Upper lobe of left lung (tissue), 4 donors: ENCODE results near the gene PRKN.

Experiments
- EP300 ChIP-seq, 4 donors: sonication (generic); formaldehyde crosslinking; IDR thresholded peaks; one replicate each; pipeline ENCODE4 v1.5.1; 2017; ENCODE audit warnings: antibody characterized with exemption in 4 of 4, control low read depth in 2 of 4
- POLR2A ChIP-seq, 4 donors: fragments of 450-650 bp; IDR thresholded peaks; one replicate each; pipeline ENCODE4 v1.5.1; 2016 to 2017; ENCODE audit warnings: antibody characterized with exemption in 4 of 4, mild to moderate bottlenecking in 2 of 4
- POLR2AphosphoS5 ChIP-seq, 2 donors: sonication (generic); formaldehyde crosslinking; IDR thresholded peaks; one replicate each; pipeline ENCODE4 v1.5.1; 2017; ENCODE audit warnings: antibody characterized with exemption in 2 of 2
- TF ChIP-seq, protein P1 (sequence below), 6 experiments: fragments of 450-650 bp in 4 of 6; fragments of 200-600 bp in 2 of 6; sonication (generic) in 2 of 6; IDR thresholded peaks; one replicate each; pipeline ENCODE4 v1.5.1; 2016 to 2019; ENCODE audit warnings: antibody characterized with exemption in 6 of 6

DNA sequence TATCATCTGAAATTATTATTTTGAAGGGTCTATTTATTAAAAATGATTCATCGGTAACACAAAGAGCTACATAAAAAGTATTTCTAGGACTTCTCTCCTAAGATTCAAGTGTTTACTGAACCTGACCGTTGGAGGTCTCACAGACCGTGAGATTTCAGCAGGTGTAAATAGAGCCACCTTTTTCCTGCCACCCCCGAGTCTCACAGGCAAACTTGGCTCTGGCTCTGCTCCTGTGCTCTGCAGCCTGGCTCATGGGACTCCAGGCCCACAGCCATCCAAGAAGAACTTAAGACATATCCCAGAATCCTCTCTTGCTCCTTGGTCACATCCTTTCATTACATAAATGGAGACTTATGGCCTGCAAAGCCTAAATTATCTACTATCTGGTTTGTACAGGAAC, 1385.9 kb downstream of the PRKN start:
- TF ChIP-seq, protein P1, sequence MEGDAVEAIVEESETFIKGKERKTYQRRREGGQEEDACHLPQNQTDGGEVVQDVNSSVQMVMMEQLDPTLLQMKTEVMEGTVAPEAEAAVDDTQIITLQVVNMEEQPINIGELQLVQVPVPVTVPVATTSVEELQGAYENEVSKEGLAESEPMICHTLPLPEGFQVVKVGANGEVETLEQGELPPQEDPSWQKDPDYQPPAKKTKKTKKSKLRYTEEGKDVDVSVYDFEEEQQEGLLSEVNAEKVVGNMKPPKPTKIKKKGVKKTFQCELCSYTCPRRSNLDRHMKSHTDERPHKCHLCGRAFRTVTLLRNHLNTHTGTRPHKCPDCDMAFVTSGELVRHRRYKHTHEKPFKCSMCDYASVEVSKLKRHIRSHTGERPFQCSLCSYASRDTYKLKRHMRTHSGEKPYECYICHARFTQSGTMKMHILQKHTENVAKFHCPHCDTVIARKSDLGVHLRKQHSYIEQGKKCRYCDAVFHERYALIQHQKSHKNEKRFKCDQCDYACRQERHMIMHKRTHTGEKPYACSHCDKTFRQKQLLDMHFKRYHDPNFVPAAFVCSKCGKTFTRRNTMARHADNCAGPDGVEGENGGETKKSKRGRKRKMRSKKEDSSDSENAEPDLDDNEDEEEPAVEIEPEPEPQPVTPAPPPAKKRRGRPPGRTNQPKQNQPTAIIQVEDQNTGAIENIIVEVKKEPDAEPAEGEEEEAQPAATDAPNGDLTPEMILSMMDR (IDR thresholded peaks at IDR 0.05): no peak
- TF ChIP-seq EP300 (IDR thresholded peaks at IDR 0.05): no peak
- TF ChIP-seq POLR2A (IDR thresholded peaks at IDR 0.05): no peak
- no peak for TF ChIP-seq POLR2AphosphoS5 (IDR thresholded peaks at IDR 0.05)
